Measurements from ENCODE around the gene C3. TPM values are rescaled to one million over a fixed set of nuclear protein-coding genes. Genes with fewer than 3 reads are reported as not detected.

Gene C3
- total RNA-seq, 4 donors from 2014 or later = 45.4 to 1,093 (median 422) TPM

- no peak overlapping the region for H3K4me3 ChIP-seq
- no peaks in the 10 kb centered on the region for H3K4me1 ChIP-seq
- DNase-seq = no peak
- no peak for TF ChIP-seq POLR2A (IDR thresholded peaks at IDR 0.05)
- TF ChIP-seq CTCF (IDR thresholded peaks at IDR 0.05) = no peak
- intact Hi-C loops (cut with DNase I; ENCODE audit: low total_unique reads) = no loop called here
- no peaks in the 10 kb centered on the region for H3K9me3 ChIP-seq
- no peaks in the 10 kb centered on the region for H3K27me3 ChIP-seq
- H3K27ac ChIP-seq = no peak overlapping the region
- no peaks in the 10 kb centered on the region for H3K36me3 ChIP-seq
These were observed 40.3 kb downstream of the C3 start for GRCh38 chr19:6680141-6680540.

GRCh38 chr19:6679139-6679538, 41.3 kb downstream of the C3 start:
- Histone ChIP-seq H3K9me3 (no peaks in the 10 kb centered on the region), H3K27me3 (no peaks in the 10 kb centered on the region), H3K36me3 (no peaks in the 10 kb centered on the region), H3K4me1 (no peaks in the 10 kb centered on the region), H3K27ac (no peak overlapping the region), H3K4me3 (no peak overlapping the region)
- no peak for DNase-seq
- TF ChIP-seq CTCF (IDR thresholded peaks at IDR 0.05) (no peak), POLR2A (IDR thresholded peaks at IDR 0.05) (no peak)
- intact Hi-C loops (cut with DNase I; ENCODE audit: low total_unique reads) = no loop called here

- H3K4me1 ChIP-seq = no peaks in the 10 kb centered on the region
- no peak for TF ChIP-seq POLR2A (IDR thresholded peaks at IDR 0.05)
- TF ChIP-seq CTCF (IDR thresholded peaks at IDR 0.05) = no peak
- H3K4me3 ChIP-seq = no peak overlapping the region
- no peak for DNase-seq
- H3K27ac ChIP-seq = no peak overlapping the region
- intact Hi-C loops (cut with DNase I; ENCODE audit: low total_unique reads) = no loop called here
- H3K9me3 ChIP-seq = no peaks in the 10 kb centered on the region
- no peaks in the 10 kb centered on the region for H3K27me3 ChIP-seq
- no peaks in the 10 kb centered on the region for H3K36me3 ChIP-seq
These were observed 41.8 kb downstream of the C3 start for GRCh38 chr19:6678690-6679109.

GRCh38 chr19:6677883-6678689, 42.4 kb downstream of the C3 start:
- intact Hi-C loops (cut with DNase I; ENCODE audit: low total_unique reads) = no loop called here
- TF ChIP-seq CTCF (IDR thresholded peaks at IDR 0.05) = no peak
- Histone ChIP-seq H3K36me3 (no peaks in the 10 kb centered on the region), H3K9me3 (no peaks in the 10 kb centered on the region), H3K27me3 (no peaks in the 10 kb centered on the region), H3K27ac (no peak overlapping the region), H3K4me3 (no peak overlapping the region), H3K4me1 (no peaks in the 10 kb centered on the region)
- no peak for DNase-seq

GRCh38 chr19:6677495-6677882, 43.0 kb downstream of the C3 start:
- Histone ChIP-seq H3K36me3 (no peaks in the 10 kb centered on the region), H3K4me3 (no peak overlapping the region), H3K27me3 (no peaks in the 10 kb centered on the region), H3K4me1 (no peaks in the 10 kb centered on the region), H3K27ac (no peak overlapping the region), H3K9me3 (no peaks in the 10 kb centered on the region)
- no peak for TF ChIP-seq CTCF (IDR thresholded peaks at IDR 0.05)
- no peak for DNase-seq
- intact Hi-C loops (cut with DNase I; ENCODE audit: low total_unique reads) = no loop called here
